Panc1 (cell line): Measurements from ENCODE around the gene UBIAD1.

Experiments used
- CTCF ChIP-seq: fragments of 450-650 bp; IDR thresholded peaks from 2 replicates; pipeline ENCODE4 v1.5.1; 2017; ENCODE audit warnings: mild to moderate bottlenecking
- POLR2AphosphoS5 ChIP-seq: IDR thresholded peaks from 2 replicates; pipeline ENCODE4 v1.6.1; 2012; ENCODE audit warnings: mild to moderate bottlenecking, low read depth, low read length, moderate library complexity

GRCh38 chr1:11229203-11229602 is 43.8 kb upstream of the UBIAD1 start:
- no peak for TF ChIP-seq POLR2AphosphoS5
- no peak for TF ChIP-seq CTCF
